BJ (cell line): ENCODE measurements around the gene DHX35. TPM values are rescaled to one million over a fixed set of nuclear protein-coding genes. Genes with fewer than 3 reads are reported as not detected.

Experiments
- CTCF ChIA-PET: fragments of 350-600 bp; formaldehyde crosslinking; extraction: SDS; loops from one replicate; lab custom pipeline; 2021; ENCODE audit warnings: antibody characterized with exemption, inconsistent platforms; lab: Yijun Ruan, JAX
- POLR2A ChIA-PET: fragments of 300-600 bp; sonication (Branson Sonifier 250); formaldehyde crosslinking; extraction: SDS; loops from one replicate; lab custom pipeline; 2021; ENCODE audit warnings: antibody characterized with exemption; lab: Charles Lee
- DNase-seq: peaks from one replicate; pipeline ENCODE4 v3.0.0-alpha.2; 2011; ENCODE audit warnings: low read depth
- H3K27me3 ChIP-seq: 2 replicates; pipeline ENCODE4 v1.6.0; 2011; ENCODE audit warnings: low read length; ENCODE audit not compliant: control insufficient read depth, insufficient read depth
- H3K36me3 ChIP-seq: 2 replicates; pipeline ENCODE4 v1.5.1; 2011; ENCODE audit warnings: low read length; ENCODE audit not compliant: control insufficient read depth, insufficient read depth
- H3K4me3 ChIP-seq: 2 replicates; pipeline ENCODE4 v1.5.1; 2011; ENCODE audit warnings: low read depth, mild to moderate bottlenecking, control low read depth, low read length
- CTCF ChIP-seq: IDR thresholded peaks from 2 replicates; pipeline ENCODE4 v1.5.1; 2011; ENCODE audit warnings: low read depth, mild to moderate bottlenecking, control low read depth, inconsistent platforms, low read length, moderate library complexity; ENCODE audit not compliant: insufficient read depth
- polyA plus RNA-seq: library from polyadenylated mRNA; depleted of rRNA; stranded (reverse); fragments of >200 nt; gene quantifications from 2 replicates; pipeline ENCODE4 v1.2.3, GENCODE V29; 2011

DHX35 gene
- polyA plus RNA-seq, 1 experiment, result 14.5 TPM

- ChIA-PET CTCF (interaction anchor here (8.3 to 9.7 kb wide), 2 partner anchors 9 to 22 kb away, joined by 79 to 112 read pairs; no protein-coding TSS in a partner anchor), POLR2A (no interaction called here)
- no peaks in the 10 kb centered on the region for H3K36me3 ChIP-seq
- TF ChIP-seq CTCF, result no peak
- no peak for DNase-seq
- no peak overlapping the region for H3K4me3 ChIP-seq
- H3K27me3 ChIP-seq, result peaks cover 1% of the 10 kb centered on the region; the same call in 1 of the 2 replicates
Observed at GRCh38 chr20:39072132-39072531, 110.0 kb downstream of the DHX35 start.

GRCh38 chr20:39072653-39073052 is 110.5 kb downstream of the DHX35 start:
- no peak overlapping the region for H3K4me3 ChIP-seq
- POLR2A ChIA-PET, result no interaction called here
- no peak for DNase-seq
- peaks cover 1% of the 10 kb centered on the region; the same call in 1 of the 2 replicates for H3K27me3 ChIP-seq
- H3K36me3 ChIP-seq, result no peaks in the 10 kb centered on the region
- TF ChIP-seq CTCF, result no peak
- CTCF ChIA-PET, result interaction anchor here (8.3 to 9.7 kb wide), 2 partner anchors 9 to 23 kb away, joined by 79 to 112 read pairs; no protein-coding TSS in a partner anchor

- no peaks in the 10 kb centered on the region for H3K36me3 ChIP-seq
- TF ChIP-seq CTCF, result no peak
- no peak overlapping the region for H3K4me3 ChIP-seq
- peaks cover 1% of the 10 kb centered on the region; the same call in 1 of the 2 replicates for H3K27me3 ChIP-seq
- CTCF ChIA-PET, result interaction anchor here (0.7 to 16.6 kb wide), 5 partner anchors 8 to 153 kb away, joined by 3 to 399 read pairs (median 3); no protein-coding TSS in a partner anchor
- POLR2A ChIA-PET, result no interaction called here
- DNase-seq, result no peak
Observed at GRCh38 chr20:39075731-39076130, 113.6 kb downstream of the DHX35 start.

GRCh38 chr20:39076958-39077357 is 114.8 kb downstream of the DHX35 start:
- Histone ChIP-seq H3K27me3 (peaks cover 1% of the 10 kb centered on the region; the same call in 1 of the 2 replicates), H3K4me3 (no peak overlapping the region), H3K36me3 (no peaks in the 10 kb centered on the region)
- CTCF ChIA-PET, result interaction anchor here (0.9 to 16.6 kb wide), 2 partner anchors 19 to 25 kb away, joined by 4 to 399 read pairs; no protein-coding TSS in a partner anchor
- TF ChIP-seq CTCF, result no peak
- POLR2A ChIA-PET, result no interaction called here
- no peak for DNase-seq

- CTCF ChIA-PET, result interaction anchor here (0.8 to 16.6 kb wide), 12 partner anchors 11 to 154 kb away, joined by 3 to 399 read pairs (median 5); partner anchors contain the start of gene FAM83D
- H3K36me3 ChIP-seq, result no peaks in the 10 kb centered on the region
- TF ChIP-seq CTCF, result no peak
- POLR2A ChIA-PET, result no interaction called here
- no peak overlapping the region for H3K4me3 ChIP-seq
- DNase-seq, result no peak
- peaks cover 7% of the 10 kb centered on the region for H3K27me3 ChIP-seq
Observed at GRCh38 chr20:39080326-39080725, 118.2 kb downstream of the DHX35 start.
